A204.1 (cell line): ENCODE results near the gene YWHAH.

Source experiments
- FAIRE-seq: peaks from 2 replicates; lab custom pipeline; 2012; peaks lifted over from hg19 to GRCh38; lab: Jason Lieb, UNC

YWHAH gene

DNA sequence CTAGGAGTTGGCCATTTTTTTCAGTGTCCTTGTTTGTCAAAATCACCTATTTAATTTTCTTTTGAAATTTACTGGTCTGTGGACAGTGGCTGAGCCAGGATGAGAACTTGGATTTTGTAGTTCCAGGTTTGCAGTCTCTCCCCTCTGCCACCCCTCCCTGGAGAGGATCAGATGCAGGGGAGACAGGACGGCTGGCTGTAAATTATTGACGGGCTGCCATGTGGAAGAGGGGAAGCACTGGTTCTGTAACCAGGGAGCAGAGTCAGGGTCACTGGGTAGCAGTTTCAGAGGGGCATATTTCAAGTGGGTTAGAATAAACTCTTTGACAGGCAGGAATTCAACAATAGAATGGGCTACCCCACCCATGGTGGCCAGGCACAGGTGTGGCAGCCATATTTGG, 20.6 kb upstream of the YWHAH start:
- no peak for FAIRE-seq

GRCh38 chr22:31925056-31925455, 19.3 kb upstream of the YWHAH start:
- FAIRE-seq, result no peak

GRCh38 chr22:31926024-31926423, 18.3 kb upstream of the YWHAH start:
- no peak for FAIRE-seq

DNA sequence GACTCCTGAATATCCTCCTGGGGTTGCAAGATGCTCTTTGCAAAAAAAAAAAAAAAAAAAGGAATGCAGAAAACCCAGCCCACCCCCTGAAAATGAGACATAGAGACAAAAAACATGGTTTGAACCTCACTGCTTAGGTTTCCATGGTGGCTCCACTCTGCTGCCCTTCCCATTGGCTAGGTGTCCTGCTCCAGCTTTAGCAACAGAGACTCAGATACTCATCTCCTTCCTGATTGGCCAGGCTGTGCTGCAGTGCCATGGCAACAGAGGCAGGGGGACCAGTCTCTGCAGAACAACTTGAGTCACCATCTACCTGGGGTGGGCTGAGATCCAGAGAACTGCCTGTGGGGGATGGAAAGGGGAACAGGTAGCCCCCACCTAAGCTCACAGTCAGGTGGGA, 17.4 kb upstream of the YWHAH start:
- FAIRE-seq, result no peak

DNA sequence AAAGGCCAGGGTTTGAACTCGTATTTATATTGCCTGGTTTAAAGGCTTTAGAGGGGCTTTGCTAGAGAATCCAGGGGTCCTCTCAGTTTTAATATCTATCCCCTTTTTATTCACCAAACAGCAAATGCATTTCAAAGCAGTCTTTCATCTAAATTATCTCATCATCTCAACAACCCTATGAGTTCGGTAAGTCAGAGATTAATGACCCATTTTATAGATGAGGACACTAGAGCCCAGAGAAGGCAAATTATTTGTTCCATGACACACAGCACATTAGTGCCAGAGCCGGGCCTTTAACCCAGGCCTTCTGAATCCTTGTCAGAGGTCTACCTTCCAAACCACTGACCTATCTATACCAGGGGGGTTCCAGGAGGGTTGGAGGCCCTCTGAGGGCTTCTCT, 16.8 kb upstream of the YWHAH start:
- no peak for FAIRE-seq

DNA sequence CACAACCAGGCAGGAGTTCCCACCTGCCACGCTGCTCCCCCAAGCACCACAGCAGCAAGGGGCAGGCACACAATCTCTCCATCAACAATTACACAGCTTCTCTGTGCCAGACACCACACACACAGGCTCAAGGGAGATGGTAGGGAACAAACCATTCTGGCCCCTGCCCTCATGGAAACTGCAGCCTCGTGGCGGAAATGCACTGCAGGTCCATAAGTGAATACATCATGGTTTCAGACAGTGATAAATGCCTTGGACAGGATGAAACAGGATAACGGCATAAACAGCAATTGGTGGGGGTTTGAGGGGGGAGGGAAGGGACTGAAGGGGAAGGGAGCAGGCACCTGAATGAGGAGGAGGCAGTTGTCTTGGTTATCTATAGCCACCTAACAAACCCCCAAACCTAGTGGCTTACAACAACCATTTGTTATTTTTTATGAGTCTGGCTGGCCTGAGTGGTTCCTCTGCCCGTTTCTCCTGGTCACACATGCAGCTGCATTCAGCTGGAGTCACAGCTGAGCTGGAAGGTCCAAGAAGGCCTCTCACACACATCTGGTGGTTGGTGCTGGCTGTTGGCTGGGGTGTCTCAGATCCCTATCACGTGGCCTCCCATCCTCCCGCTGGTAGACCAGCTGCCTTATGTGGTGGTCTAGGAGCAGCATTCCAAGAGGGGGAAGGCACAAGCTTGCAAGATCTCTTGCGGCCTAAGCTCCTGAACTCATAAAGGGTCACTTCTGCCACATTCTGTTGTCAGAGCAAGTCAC, 15.0 kb upstream of the YWHAH start:
- no peak for FAIRE-seq

- FAIRE-seq, result no peak
These were observed 11.5 kb upstream of the YWHAH start for GRCh38 chr22:31932863-31933262.

- FAIRE-seq, result no peak
These were observed 10.9 kb upstream of the YWHAH start for GRCh38 chr22:31933406-31933805.

DNA sequence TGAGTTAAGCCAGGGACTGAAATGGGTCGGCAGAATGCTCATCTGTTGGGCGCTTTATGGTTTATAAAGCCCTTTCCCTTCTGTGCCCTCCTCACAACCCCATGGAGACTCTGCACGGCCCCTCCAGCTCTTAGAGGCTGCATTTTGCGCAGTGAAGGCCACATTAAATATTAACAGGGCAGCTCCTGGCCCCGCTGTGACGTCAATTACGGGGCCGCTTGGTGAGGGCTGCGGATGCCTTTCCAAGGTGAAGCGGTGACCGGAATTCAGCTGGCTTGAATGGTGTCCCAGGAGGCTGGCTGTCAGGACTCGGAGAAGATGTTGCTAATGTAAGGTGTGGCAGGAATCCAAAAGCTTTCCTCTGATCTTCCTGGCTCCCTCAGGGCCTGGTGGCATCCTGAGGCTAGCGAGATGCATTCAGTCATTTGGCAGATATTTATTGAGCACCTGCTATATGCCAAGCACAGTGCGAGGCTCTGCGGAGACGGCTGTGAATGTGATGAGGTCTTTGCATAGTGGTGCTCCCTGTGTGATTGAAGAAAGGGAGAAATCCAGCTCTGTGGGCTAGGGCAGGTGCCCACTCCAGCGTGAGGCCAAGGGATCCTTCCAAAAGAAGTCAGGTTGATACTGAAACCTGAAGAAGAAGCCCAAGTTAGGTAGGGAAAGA, 10.4 kb upstream of the YWHAH start:
- FAIRE-seq, result no peak

GRCh38 chr22:31935961-31936635, 8.2 kb upstream of the YWHAH start:
- FAIRE-seq, result no peak

- no peak for FAIRE-seq
These were observed 7.0 kb upstream of the YWHAH start for GRCh38 chr22:31937341-31937740.

DNA sequence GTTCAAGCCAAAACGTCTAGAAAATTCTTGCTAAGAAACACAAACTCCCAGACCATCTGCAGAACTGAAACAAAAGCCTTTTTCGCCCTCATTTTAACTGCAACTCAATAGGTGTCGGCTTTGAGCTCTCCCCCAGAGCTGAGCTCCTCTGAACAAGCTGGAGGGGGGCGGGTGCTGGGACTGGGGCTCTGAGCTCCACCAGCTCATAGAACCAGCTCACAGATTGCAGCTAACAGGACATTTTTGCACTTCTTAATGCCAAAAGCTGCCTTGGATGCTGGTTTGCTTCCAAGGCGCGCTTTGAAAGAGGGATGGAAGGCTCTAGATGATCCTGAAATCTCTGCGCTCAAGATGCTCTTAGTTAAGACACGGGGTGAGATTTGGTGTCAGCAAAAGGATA, 6.0 kb upstream of the YWHAH start:
- no peak for FAIRE-seq

- FAIRE-seq, result no peak
These were observed 3.8 kb upstream of the YWHAH start for GRCh38 chr22:31940506-31940905.

DNA sequence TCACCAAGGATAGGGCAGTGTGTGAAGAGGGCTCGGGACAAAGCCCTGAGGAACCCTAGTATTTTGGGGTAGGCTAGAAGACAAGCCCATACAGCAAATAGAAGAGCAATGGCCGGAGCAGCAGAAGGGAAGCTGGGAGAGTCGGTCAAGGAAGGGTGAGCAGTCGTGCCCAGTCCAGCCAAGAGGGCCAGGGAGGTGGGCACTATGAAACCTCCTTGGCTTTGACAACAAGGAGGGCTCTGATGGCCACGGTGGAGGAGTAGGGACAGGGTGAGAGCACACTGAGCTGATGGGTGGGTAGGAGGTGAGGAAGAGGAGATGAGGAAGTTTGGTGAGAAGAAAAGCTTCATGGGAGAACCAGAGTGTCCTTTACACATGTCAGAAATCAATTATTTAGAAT, 2.2 kb upstream of the YWHAH start:
- no peak for FAIRE-seq

GRCh38 chr22:31943206-31943977, 943 bp upstream of the YWHAH start:
- no peak for FAIRE-seq

DNA sequence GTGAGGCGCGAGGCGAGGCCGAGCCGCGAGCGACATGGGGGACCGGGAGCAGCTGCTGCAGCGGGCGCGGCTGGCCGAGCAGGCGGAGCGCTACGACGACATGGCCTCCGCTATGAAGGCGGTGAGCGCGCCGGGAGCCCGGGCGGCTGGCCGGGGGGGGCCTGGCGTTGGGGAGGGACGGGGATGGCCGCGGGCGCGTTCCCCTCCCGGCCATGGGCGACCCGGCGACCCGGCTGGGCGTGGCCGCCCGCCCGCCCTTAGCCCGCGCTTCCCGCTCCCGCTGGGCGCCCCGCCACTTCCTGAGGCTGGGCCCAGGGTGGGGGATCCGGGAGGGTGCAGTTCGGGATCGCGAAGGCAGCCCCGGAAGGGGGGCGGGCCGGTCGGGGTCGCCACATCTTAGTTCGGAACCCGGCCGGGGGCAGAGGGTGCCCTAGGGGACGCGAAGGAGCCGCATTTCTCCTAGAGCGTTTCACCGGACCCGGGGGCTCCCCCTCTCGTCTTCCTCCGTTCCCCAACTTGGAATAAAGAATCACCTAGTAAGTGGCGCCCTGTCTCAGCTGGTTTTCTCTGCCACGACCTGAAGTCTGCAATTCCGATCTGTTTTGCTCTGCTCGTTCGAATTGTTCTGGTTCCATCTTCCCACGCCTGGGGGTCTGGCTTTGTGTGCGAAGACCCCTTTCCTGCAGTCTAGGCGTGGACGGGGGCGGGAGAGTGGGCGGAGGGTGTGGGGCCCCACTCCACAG, 536 bp downstream of the YWHAH start:
- no peak for FAIRE-seq

DNA sequence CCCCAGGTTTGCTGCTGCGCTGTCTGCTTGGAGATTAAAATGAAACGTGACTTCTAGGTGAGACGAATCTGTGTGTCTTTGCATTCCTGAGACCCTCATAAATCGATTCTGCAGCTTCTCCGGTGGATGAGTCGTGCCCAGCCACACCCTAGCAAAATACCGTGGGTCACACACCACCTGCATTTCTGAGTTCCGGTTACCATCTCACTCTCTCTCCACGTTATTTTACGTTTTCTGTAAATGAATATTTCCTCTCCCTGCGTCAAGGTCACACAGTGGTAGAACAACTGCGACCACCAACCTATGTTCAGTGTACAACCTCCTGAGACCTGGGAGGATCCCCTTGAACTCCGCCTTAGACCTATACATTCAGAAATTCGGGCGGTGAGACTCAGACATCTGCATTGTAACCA, 1.1 kb downstream of the YWHAH start:
- no peak for FAIRE-seq

DNA sequence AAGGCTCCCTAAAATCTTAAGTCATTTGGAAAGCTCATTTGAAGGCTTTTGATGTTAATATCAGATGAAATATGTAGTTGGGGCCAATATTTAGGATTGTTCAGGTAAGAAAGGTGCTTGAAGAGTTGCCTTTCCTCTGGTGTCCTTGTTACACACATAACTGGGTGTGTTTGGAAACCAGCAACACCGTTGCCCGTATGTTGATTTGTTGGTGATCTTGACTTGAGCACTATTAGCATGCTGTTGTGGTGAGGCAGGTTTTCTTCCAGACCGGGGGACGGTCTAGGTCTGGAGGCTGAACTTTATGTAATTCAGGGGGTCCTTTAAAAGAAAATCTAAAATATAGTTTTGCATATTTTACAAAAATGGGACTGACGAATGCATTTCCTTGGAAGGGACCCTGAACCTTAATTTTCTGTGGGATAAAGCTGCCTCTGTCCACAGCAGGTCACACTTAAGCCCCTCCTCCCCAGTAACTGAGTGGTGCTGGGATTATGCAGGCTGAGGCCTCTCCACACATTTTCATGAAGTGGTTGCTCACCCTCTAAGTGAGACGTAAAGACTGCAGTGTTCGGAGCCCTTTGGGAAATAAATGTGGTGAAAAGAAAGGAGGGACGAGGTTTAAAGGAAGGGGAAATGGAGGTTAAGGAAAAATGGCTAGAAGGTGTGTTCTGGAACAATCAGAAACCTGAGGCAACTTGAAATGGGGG, 1.8 kb downstream of the YWHAH start:
- FAIRE-seq, result no peak

GRCh38 chr22:31947296-31947695, 3.0 kb downstream of the YWHAH start:
- FAIRE-seq, result peak; percentile 61

DNA sequence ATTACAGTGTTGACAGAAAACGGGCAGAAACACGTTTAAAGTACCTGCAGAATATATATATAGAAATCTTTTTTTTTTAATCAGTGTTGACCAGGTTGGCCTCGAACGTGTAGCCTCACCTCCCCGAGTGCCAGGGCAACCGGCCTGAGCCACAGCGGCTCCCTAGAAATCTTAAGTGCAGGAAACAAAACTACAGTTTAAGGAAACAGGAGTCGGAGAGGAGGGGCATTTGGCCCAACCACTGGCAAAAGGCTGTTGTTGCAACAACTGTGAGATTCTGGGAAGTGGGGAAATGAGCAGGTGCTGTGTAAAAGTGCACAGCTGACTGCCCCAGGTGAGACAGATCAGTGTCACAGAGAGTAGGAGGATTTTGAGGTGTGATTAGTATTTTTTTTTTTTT, 3.7 kb downstream of the YWHAH start:
- FAIRE-seq, result no peak

GRCh38 chr22:31950226-31950625, 5.9 kb downstream of the YWHAH start:
- FAIRE-seq, result no peak
